Iris pigment epithelial cell (primary cell): ENCODE measurements around the gene ZBTB20.
"Not testable (repeated sequence)": the region's sequence is repeated elsewhere in the genome, so short reads cannot be mapped to it uniquely, and the experiment has no call there.

Source experiments
- DNase-seq: peaks from one replicate; pipeline ENCODE4 v3.0.0-alpha.2; 2011; ENCODE audit warnings: low read depth

ZBTB20 gene

GRCh38 chr3:114716126-114716525 is 431.0 kb downstream of the ZBTB20 start:
- no peak for DNase-seq

GRCh38 chr3:114714957-114715460 is 432.1 kb downstream of the ZBTB20 start:
- no peak for DNase-seq

DNA sequence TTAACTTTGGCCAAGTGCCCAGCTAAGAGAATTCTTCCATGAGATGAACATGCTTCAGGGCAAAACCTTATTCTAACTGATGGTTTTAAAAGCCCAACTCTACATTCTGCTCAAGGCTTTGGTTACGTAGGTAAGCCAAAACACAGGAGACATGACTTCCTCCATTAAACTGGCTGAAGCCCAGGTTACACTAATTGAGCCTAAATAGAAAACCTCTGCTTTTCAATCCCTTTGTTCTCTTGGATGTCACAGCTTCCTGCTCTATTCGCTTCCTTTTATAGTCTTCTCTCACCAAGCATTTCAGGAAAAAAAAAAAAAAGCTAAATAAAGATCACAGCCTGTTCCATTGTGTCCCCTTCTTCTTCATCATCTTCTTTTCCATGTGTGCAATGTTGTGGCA is 432.9 kb downstream of the ZBTB20 start:
- DNase-seq = peak; percentile 2

- DNase-seq = no peak
These were observed 434.2 kb downstream of the ZBTB20 start for GRCh38 chr3:114712728-114713492.

DNA sequence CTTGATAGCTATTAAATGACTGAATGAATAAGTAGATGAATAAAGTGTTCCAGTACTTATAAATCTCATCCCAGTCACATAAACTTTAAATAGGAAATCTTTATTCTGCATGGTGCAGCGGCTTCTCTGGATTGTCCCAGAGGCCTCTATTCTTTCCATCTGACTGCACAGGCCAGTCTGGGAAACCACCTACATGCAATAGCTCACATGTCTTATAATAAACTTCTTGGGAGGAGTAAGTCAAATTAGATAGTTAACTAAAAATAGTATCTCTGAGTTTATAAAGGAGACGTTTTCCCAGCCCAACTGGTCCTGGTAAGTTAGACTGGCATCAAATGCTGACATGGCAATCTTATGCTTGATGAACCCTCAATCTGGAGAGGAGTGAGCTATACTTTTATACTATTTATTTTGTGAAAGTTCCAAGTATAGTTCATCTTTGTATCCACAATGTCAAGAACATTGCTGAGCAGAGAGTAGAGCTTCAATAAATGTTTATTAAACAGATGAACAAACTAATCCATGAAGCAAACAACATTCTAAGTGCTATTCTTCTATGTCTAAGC is 435.7 kb downstream of the ZBTB20 start:
- DNase-seq = no peak

GRCh38 chr3:114709102-114709501 is 438.0 kb downstream of the ZBTB20 start:
- peak; percentile 83 for DNase-seq

DNA sequence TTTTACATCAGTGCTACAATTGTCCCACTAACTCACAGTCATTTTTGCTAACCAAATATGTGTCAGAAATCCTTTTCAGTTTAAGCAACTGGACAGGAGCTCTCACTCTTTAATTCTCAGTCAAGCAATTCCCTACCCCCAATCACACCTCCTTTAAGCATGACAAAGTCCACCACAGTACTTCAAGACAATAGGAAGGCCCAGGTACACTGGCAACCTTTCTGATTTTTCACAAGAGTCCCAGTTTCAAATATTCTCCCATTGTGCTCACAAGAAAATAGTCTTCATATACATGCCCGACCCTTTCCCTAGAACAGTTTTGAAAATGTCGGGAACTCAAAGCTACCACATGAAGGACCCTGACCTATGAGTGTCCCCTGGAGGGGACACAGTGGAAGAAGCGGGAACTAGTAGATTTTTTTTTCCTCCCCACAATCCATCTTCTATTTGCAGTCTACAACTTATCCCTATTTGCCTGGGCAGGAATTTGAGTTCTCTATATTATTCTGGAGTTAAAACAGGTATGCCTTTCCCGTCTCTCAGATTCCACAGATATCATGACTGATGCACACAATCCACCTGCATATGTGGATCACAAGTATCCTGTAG is 439.7 kb downstream of the ZBTB20 start:
- DNase-seq = no peak

DNA sequence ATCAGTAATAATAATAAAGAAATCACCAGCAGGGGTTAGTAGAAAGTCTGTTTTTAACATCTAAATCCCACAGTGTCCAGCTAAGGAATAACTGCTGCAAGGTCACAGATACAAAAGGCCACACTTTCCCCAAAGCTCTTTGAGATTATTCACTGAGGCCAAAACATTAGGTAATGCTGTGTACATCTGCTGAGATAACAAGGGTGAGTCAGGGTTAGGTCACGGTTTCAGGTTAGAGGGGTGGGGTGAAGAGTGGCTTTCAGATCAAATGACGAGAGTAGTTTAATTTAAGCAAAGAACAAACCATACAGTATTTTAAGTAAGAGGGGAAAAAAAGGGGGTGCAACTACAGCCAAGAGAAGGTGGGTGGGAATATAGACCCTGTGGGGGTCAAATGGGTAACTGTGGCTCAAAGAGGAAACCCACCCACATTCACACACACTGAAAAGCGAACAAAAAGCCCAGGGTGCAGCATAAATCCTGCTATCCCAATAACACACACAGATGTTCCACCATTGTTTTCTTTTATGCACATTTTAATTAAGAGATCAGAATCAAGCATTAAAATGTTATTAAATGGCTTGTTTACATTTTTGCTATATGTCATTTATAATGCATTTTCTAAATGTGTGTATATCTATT is 440.4 kb downstream of the ZBTB20 start:
- peak; percentile 81 for DNase-seq

DNA sequence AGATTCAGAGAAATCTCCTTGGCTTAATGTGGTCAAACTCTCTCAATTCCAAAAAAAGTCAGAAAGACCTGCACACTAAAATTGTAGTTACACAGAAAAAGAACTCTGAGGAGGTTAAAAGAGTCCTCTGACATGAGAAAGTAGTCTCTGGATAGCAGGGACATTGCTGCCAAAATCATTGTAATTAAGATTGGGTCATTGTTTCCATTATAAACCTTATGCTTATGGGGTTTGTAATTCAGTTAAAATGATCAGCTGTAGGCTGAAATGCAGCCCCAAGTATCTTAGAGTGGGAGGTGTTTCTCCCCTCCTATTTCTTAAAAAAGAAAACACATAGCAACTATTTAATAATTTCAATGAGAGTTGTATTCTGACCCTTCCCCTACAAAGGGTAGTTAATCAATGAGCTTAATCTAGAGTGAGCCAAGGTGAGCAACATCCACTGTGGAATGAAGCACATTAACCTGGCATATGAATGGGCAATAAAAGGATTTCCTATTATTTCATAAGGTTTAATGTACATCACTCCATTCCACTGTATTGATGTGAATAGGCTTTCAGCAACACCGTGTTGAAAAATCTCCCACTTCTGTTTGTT is 446.4 kb downstream of the ZBTB20 start:
- DNase-seq = no peak

- DNase-seq = no peak
These were observed 448.7 kb downstream of the ZBTB20 start for GRCh38 chr3:114698146-114699105.

GRCh38 chr3:114697401-114697800 is 449.7 kb downstream of the ZBTB20 start:
- DNase-seq = peak; percentile 22

- DNase-seq = no peak
These were observed 452.8 kb downstream of the ZBTB20 start for GRCh38 chr3:114694251-114694650.

DNA sequence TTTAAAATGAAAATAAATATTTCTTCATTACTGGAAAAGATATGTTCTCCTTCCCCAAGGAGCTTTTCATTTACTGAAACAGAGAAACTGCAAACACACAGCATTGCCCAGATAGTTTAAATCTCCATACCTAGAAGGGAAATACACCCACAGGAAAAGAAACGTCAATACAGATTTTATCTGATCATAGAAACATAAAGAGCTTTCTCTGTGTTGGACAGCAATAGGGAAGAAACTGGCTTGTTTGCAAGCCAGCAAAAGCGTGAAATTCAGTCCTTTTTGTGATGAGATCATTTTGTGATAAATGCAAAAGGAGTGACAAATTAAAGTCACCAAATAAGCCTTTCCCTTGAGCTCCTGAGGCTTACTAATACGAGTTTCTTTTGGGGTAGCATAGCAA is 455.2 kb downstream of the ZBTB20 start:
- DNase-seq = no peak

- no peak for DNase-seq
These were observed 456.2 kb downstream of the ZBTB20 start for GRCh38 chr3:114690911-114691310.

DNA sequence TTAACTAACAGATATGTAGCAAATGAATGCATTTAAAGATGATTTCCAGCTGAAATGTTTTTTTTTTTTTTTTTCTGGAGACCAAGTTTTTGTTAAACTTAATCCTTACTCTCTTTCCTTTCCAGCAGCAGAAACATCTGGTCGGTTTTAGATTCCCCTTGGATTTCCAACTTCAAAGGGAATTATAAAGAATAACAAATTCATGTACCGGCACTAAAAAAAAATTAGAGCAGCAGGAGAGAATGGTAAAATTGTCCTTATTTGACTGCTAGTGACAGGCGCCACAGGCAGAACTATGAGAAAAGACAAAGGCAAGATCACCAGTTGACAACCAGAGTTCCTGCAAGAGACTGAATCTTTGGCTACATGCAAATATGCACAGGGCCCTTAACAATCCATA is 459.9 kb downstream of the ZBTB20 start:
- DNase-seq = no peak

- peak; percentile 31 for DNase-seq
These were observed 460.5 kb downstream of the ZBTB20 start for GRCh38 chr3:114686621-114687020.

GRCh38 chr3:114685161-114685560 is 461.9 kb downstream of the ZBTB20 start:
- DNase-seq = peak; percentile 26

DNA sequence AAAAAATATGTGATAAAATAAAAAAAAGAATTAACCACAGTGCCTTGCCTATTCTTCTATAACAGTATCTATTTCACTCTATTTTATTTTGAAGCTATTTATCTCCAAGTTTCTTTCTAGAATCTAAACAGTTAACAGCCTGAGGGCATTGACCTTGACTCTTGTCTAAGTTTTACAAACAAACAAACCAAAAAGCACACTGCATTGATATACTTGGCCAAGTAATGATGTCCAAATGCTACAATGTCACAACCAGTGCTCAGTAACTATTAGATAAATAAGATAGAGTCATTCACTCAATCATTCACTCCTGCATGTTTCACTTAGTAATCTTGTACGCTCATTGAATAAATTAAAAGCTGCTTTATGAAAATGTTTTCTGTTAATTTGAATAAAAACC is 466.8 kb downstream of the ZBTB20 start:
- no peak for DNase-seq

- not testable (repeated sequence) for DNase-seq
These were observed 467.3 kb downstream of the ZBTB20 start for GRCh38 chr3:114679773-114680172.

DNA sequence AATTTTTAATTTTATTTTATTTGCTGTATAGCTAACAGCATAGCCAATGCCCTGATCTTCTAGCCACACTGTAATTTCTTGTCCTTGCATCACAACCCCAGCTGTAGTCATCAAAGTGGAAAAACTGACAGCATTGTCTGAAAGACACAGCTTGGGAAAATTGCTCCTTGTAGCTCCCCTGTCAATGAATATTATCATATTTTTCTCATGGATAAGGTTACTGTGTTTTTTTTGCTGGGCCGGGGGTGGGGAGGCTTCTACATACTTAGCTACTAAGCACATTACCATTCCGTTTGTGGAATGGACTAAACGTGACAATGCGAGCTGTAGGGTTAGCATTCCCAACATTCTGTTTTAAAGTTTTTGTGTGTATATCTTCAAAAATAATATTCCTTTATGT is 472.0 kb downstream of the ZBTB20 start:
- DNase-seq = peak; percentile 11

DNA sequence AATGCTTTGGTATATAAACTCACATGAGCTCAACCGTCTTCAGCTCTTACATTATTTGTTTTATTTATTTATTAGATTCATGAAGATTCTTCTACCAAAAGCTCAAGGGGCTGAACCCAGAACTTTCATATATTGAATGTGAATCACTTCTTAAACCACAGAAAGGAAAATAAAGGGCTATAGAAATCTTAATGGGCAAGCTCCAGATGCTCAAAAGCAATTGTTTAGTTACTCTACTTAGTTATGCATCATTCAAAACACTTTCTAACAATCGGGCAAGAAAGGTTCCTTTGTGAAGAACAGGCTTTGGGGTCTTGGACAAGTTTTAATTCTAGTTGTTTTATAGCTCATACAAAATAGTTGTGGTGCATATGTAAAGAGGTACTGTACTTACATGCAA is 473.1 kb downstream of the ZBTB20 start:
- peak; percentile 25 for DNase-seq
